ENCODE results near the gene KDM6A.

GRCh38 chrX:45001048-45001447, 128.1 kb downstream of the KDM6A start:
- TF ChIP-seq CTCF (IDR thresholded peaks at IDR 0.05) (no peak), POLR2A (IDR thresholded peaks at IDR 0.05) (no peak)

All from thyroid gland (tissue), 4 donors.